DOHH2 (cell line): ENCODE measurements around the gene SLC16A4.

ENCODE experiments used
- H3F3A ChIP-seq: fragments of 200-600 bp; sonication (generic), shearing (Covaris generic); 2 replicates; pipeline ENCODE4 v1.6.0; 2016; ENCODE audit warnings: antibody characterized with exemption, mild to moderate bottlenecking; ENCODE audit not compliant: control insufficient read depth, insufficient read depth
- H3K27ac ChIP-seq: fragments of 200-600 bp; sonication (generic); 2 replicates; pipeline ENCODE4 v1.5.1; 2014; ENCODE audit warnings: low read depth, mild to moderate bottlenecking, low read length, moderate library complexity
- H3K27me3 ChIP-seq: fragments of 200-600 bp; sonication (generic); 2 replicates; pipeline ENCODE4 v1.6.1; 2014; ENCODE audit warnings: mild to moderate bottlenecking, low read length, mixed read lengths; ENCODE audit not compliant: control insufficient read depth
- H3K36me3 ChIP-seq: fragments of 200-600 bp; sonication (generic); 2 replicates; pipeline ENCODE4 v1.6.1; 2014; ENCODE audit warnings: mild to moderate bottlenecking, low read length, moderate library complexity, mixed read lengths; ENCODE audit not compliant: control insufficient read depth
- H3K4me1 ChIP-seq: fragments of 200-600 bp; sonication (generic); 2 replicates; pipeline ENCODE4 v1.6.1; 2014; ENCODE audit warnings: mild to moderate bottlenecking, low read length, mixed read lengths; ENCODE audit not compliant: control insufficient read depth
- H3K4me2 ChIP-seq: fragments of 200-600 bp; sonication (generic); 2 replicates; pipeline ENCODE4 v1.6.0; 2014; ENCODE audit warnings: mild to moderate bottlenecking, low read length, moderate library complexity
- H3K4me3 ChIP-seq: fragments of 200-600 bp; sonication (generic); 2 replicates; pipeline ENCODE4 v1.5.1; 2014; ENCODE audit warnings: mild to moderate bottlenecking, low read length, mixed read lengths
- H3K79me2 ChIP-seq: fragments of 200-600 bp; sonication (generic); 2 replicates; pipeline ENCODE4 v1.6.1; 2014; ENCODE audit warnings: mild to moderate bottlenecking, low read length, mixed read lengths; ENCODE audit not compliant: control insufficient read depth
- H3K9me2 ChIP-seq: fragments of 200-600 bp; sonication (generic); replicated peaks from 2 replicates; pipeline ENCODE4 v1.6.1; 2014; ENCODE audit warnings: mild to moderate bottlenecking, low read length, mixed read lengths; ENCODE audit not compliant: control insufficient read depth
- H3K9me3 ChIP-seq: fragments of 200-600 bp; sonication (generic); 2 replicates; pipeline ENCODE4 v1.6.1; 2014; ENCODE audit warnings: antibody characterized with exemption, low read length, mixed read lengths; ENCODE audit not compliant: control insufficient read depth, insufficient read depth
- H4K20me1 ChIP-seq: fragments of 200-600 bp; sonication (generic); 2 replicates; pipeline ENCODE4 v1.6.0; 2014; ENCODE audit warnings: low read depth, mild to moderate bottlenecking, antibody characterized with exemption, low read length, moderate library complexity; ENCODE audit not compliant: control insufficient read depth, insufficient read depth
- CTCF ChIP-seq: fragments of 200-600 bp; sonication (generic); IDR thresholded peaks from one replicate; pipeline ENCODE4 v1.5.1; 2014; ENCODE audit warnings: antibody characterized with exemption, mild to moderate bottlenecking, low read depth, low read length; ENCODE audit not compliant: poor library complexity, severe bottlenecking
- EZH2phosphoT487 ChIP-seq: fragments of 200-600 bp; sonication (generic); IDR thresholded peaks from 2 replicates; pipeline ENCODE4 v1.6.1; 2017; ENCODE audit warnings: borderline replicate concordance, mild to moderate bottlenecking, antibody characterized with exemption, low read length, moderate library complexity, mixed read lengths

SLC16A4 gene

GRCh38 chr1:110321045-110321444 lies 69.8 kb downstream of the SLC16A4 start:
- H3K27ac ChIP-seq: no peak overlapping the region
- H3K79me2 ChIP-seq: no peaks in the 10 kb centered on the region
- TF ChIP-seq CTCF (no peak), EZH2phosphoT487 (no peak)
- no peaks in the 10 kb centered on the region for H3K36me3 ChIP-seq
- H3K4me2 ChIP-seq: no peak overlapping the region
- H3K27me3 ChIP-seq: no peaks in the 10 kb centered on the region
- no peaks in the 10 kb centered on the region for H4K20me1 ChIP-seq
- no peaks in the 10 kb centered on the region for H3K4me1 ChIP-seq
- H3K9me2 ChIP-seq: no peaks in the 10 kb centered on the region
- no peaks in the 10 kb centered on the region for H3K9me3 ChIP-seq
- H3K4me3 ChIP-seq: no peak overlapping the region
- H3F3A ChIP-seq: no peaks in the 10 kb centered on the region

- Histone ChIP-seq H3K4me3 (no peak overlapping the region), H4K20me1 (no peaks in the 10 kb centered on the region), H3K27me3 (no peaks in the 10 kb centered on the region), H3F3A (no peaks in the 10 kb centered on the region), H3K9me2 (no peaks in the 10 kb centered on the region), H3K4me2 (no peak overlapping the region), H3K9me3 (no peaks in the 10 kb centered on the region), H3K27ac (no peak overlapping the region), H3K36me3 (no peaks in the 10 kb centered on the region), H3K79me2 (no peaks in the 10 kb centered on the region), H3K4me1 (no peaks in the 10 kb centered on the region)
- TF ChIP-seq CTCF: no peak
- TF ChIP-seq EZH2phosphoT487: no peak
Observed at GRCh38 chr1:110320168-110320518, 70.7 kb downstream of the SLC16A4 start.

- Histone ChIP-seq H3K27me3 (no peaks in the 10 kb centered on the region), H3F3A (no peaks in the 10 kb centered on the region), H3K36me3 (no peaks in the 10 kb centered on the region), H3K79me2 (no peaks in the 10 kb centered on the region), H3K4me2 (no peak overlapping the region), H3K4me1 (no peaks in the 10 kb centered on the region), H4K20me1 (no peaks in the 10 kb centered on the region), H3K9me3 (no peaks in the 10 kb centered on the region), H3K9me2 (no peaks in the 10 kb centered on the region), H3K4me3 (no peak overlapping the region), H3K27ac (no peak overlapping the region)
- TF ChIP-seq EZH2phosphoT487 (no peak), CTCF (no peak)
Observed at GRCh38 chr1:110319332-110320167, 71.3 kb downstream of the SLC16A4 start.
